B cell (primary cell): ENCODE results near the gene PROB1.

Experiments
- EZH2 ChIP-seq: IDR thresholded peaks from 2 replicates; pipeline ENCODE4 v1.6.1; 2012; ENCODE audit warnings: borderline replicate concordance, low read depth, mild to moderate bottlenecking, moderate library complexity, low read length; ENCODE audit not compliant: insufficient read depth, poor library complexity, severe bottlenecking
- TF ChIP-seq, protein P1 (sequence below): fragments of 200-600 bp; IDR thresholded peaks from one replicate; pipeline ENCODE4 v1.8.0; 2022; ENCODE audit warnings: antibody characterized with exemption, mild to moderate bottlenecking

DNA sequence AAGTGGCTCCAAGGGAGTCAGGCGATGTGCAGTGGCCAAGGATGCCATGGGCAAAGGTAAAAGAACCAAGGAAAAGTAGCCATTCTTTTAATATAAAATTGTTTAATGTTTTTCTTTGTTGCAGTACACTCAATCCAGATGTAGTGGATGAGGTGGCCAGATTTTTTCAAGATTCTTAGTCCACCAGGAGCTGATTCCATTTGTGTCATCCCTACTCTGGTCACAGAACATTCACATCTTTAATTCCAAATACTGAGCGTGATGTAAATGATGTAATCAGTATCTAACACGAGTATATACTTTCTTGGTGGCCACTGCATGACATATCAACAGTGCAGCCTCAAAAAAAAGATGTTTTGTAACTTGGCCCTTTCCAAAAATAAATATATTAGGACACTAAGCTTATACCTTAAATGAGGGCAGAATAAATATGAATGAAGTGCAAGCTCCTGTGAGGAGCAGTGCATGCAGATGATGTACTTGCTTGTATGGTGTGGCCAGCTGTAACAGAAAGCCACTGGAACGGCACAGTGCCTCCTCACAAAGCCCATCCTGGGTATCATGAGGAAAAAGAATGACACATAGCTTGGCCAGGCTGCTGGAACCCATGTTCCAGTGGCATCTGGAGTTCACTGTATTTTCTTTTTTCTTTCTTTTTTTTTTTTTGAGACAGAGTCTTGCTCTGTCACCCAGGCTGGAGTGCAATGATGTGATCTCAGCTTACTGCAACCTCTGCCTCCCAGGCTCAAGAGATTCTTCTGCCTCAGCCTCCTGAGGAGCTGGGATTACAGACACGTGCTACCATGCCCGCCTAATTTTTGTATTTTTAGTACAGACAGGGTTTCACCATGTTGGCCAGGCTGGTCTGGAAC is 15.5 kb upstream of the PROB1 start:
- no peak for TF ChIP-seq EZH2
- TF ChIP-seq, protein P1, sequence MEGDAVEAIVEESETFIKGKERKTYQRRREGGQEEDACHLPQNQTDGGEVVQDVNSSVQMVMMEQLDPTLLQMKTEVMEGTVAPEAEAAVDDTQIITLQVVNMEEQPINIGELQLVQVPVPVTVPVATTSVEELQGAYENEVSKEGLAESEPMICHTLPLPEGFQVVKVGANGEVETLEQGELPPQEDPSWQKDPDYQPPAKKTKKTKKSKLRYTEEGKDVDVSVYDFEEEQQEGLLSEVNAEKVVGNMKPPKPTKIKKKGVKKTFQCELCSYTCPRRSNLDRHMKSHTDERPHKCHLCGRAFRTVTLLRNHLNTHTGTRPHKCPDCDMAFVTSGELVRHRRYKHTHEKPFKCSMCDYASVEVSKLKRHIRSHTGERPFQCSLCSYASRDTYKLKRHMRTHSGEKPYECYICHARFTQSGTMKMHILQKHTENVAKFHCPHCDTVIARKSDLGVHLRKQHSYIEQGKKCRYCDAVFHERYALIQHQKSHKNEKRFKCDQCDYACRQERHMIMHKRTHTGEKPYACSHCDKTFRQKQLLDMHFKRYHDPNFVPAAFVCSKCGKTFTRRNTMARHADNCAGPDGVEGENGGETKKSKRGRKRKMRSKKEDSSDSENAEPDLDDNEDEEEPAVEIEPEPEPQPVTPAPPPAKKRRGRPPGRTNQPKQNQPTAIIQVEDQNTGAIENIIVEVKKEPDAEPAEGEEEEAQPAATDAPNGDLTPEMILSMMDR = no peak
